K562 (cell line): Measurements from ENCODE around the gene FIS1. TPM values are rescaled to one million over a fixed set of nuclear protein-coding genes. Genes with fewer than 3 reads are reported as not detected.

Experiments
- CBX1 ChIP-seq: sonication (generic); IDR thresholded peaks from 2 replicates; pipeline ENCODE4 v1.6.1; 2016; ENCODE audit warnings: antibody characterized with exemption, low read depth, mild to moderate bottlenecking
- ERF ChIP-seq: fragments of 450-650 bp; formaldehyde crosslinking; IDR thresholded peaks from 2 replicates; pipeline ENCODE4 v1.4.0; 2020; ENCODE audit warnings: mild to moderate bottlenecking, mixed read lengths
- FOXK1 ChIP-seq: sonication (generic); formaldehyde crosslinking; IDR thresholded peaks from 2 replicates; pipeline ENCODE4 v1.8.0; 2022; ENCODE audit warnings: missing genetic modification reagents, mild to moderate bottlenecking, borderline replicate concordance
- JUND ChIP-seq, 2 experiments: IDR thresholded peaks; 2 replicates in 1 of 2; 3 replicates in 1 of 2; pipeline ENCODE4 v1.6.1; 2011; ENCODE audit warnings: borderline replicate concordance in 2 of 2, low read depth in 2 of 2, low read length in 2 of 2, improper control_type of control experiment in 1 of 2, missing biosample characterization in 1 of 2, missing genetic modification characterization in 1 of 2, missing genetic modification reagents in 1 of 2
- PHF8 ChIP-seq: fragments of 200-600 bp; sonication (generic); IDR thresholded peaks from 2 replicates; pipeline ENCODE4 v1.6.1; 2012; ENCODE audit warnings: mixed run types, mild to moderate bottlenecking, inconsistent platforms, low read length, moderate library complexity, borderline replicate concordance
- SIX5 ChIP-seq, 2 experiments: IDR thresholded peaks; 2 replicates each; pipeline ENCODE4 v1.6.1; 2011; ENCODE audit warnings: low read length in 2 of 2, borderline replicate concordance in 1 of 2, low read depth in 1 of 2, mild to moderate bottlenecking in 1 of 2, moderate library complexity in 1 of 2; ENCODE audit not compliant: insufficient read depth in 1 of 2
- ZNF12 ChIP-seq: sonication (generic); formaldehyde crosslinking; IDR thresholded peaks from 2 replicates; pipeline ENCODE4 v1.4.0; 2020; ENCODE audit warnings: mild to moderate bottlenecking, missing genetic modification reagents
- polyA plus RNA-seq, 8 experiments: library from polyadenylated mRNA; depleted of rRNA in 4 of 8; stranded (reverse) in 5 of 8; unstranded in 3 of 8; fragments of >200 nt; fragmentation: Nextera tagmentation in 2 of 8; fragmentation: Illumina TruSeq in 1 of 8; extraction: Ambion mirVana in 2 of 8; extraction: Trizol in 1 of 8; gene quantifications; 2 replicates each; pipeline versions ENCODE4 v1.2.1 to v1.2.3, GENCODE V29; 2011 to 2014; ENCODE audit warnings: inconsistent platforms in 1 of 8, missing spikeins in 1 of 8
- total RNA-seq, 7 experiments: library from RNA; depleted of rRNA in 6 of 7; stranded (reverse); fragments of >200 nt in 6 of 7; fragmentation: Illumina TruSeq in 2 of 7; extraction: Trizol in 2 of 7; gene quantifications; 2 replicates each; pipeline versions ENCODE4 v1.2.1 to v1.2.3, GENCODE V29; 2011 to 2021; ENCODE audit warnings: low replicate concordance in 1 of 7
- TF ChIP-seq, protein P1 (sequence below): fragments of 450-650 bp; IDR thresholded peaks from 2 replicates; pipeline ENCODE4 v1.7.0; 2016; ENCODE audit warnings: borderline replicate concordance
- TF ChIP-seq, protein P2 (sequence below): fragments of 450-650 bp; IDR thresholded peaks from 2 replicates; pipeline ENCODE4 v1.6.1; 2014; ENCODE audit warnings: low read depth, mild to moderate bottlenecking, moderate library complexity, borderline replicate concordance
- TF ChIP-seq, protein P3 (sequence below): fragments of 450-650 bp; IDR thresholded peaks from 2 replicates; pipeline ENCODE4 v1.6.1; 2016
- TF ChIP-seq, protein P4 (sequence below): sonication (generic); formaldehyde crosslinking; IDR thresholded peaks from 2 replicates; pipeline ENCODE4 v1.8.0; 2023; ENCODE audit warnings: mild to moderate bottlenecking, missing genetic modification reagents

The FIS1 gene
- total and polyA plus RNA-seq, 9 of the 15 experiments (the other 6 are each of a cell fraction or from before 2014, with no cell fraction given) = 86.0 to 257 (median 144) TPM

DNA sequence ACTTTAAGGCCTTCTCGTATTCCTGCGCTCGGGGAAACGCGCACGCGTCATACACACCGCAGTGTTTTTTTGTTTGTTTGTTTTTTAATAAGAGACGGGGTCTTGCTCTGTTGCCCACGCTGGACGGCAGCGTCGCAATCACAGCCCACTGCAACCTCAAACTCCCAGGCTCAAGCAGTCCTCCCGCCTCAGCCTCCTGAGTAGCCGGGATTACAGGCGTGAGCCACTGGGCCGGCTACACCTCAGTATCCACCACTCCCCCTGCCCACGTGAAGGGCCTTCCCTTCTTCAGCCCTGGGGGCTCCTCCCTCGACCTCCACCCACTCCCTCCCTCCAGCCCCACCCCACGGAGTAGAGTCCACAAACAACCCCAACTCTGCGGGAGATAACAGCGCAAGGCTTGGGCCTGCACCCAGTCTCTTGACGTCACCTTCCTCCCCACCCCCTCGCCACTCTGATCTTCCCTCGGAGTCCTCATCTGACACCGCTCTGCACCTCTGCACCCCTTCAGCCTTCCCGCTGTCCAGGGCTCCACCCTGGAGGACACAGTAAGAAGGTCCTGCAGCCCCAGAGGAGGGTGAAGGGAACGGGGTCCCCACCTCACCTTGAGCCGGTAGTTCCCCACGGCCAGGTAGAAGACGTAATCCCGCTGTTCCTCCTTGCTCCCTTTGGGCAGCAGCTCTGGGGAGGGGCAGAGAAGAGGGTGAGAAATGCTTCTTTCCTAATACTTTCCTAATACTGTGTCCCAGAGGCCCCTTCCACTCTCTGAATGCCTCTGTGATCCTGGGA, 4.5 kb downstream of the FIS1 start (continued):
- TF ChIP-seq CBX1 (no peak), JUND (IDR thresholded peaks at IDR 0.05; ENCODE audit: borderline replicate concordance, low read depth, low read length) (peak; percentile 83), JUND (tag; IDR thresholded peaks at IDR 0.05; ENCODE audit: borderline replicate concordance, low read depth, low read length) (peak; percentile 82; the same call in 1 of the 3 replicates), ZNF12 (CRISPR knock-in tag) (no peak), ERF (CRISPR knock-in tag) (no peak), FOXK1 (CRISPR knock-in tag) (no peak), SIX5 (IDR thresholded peaks at IDR 0.05; ENCODE audit: borderline replicate concordance in 1 of 2, insufficient read depth in 1 of 2, low read depth in 1 of 2, low read length in 2 of 2) (no peak), PHF8 (no peak)
- TF ChIP-seq, protein P1, sequence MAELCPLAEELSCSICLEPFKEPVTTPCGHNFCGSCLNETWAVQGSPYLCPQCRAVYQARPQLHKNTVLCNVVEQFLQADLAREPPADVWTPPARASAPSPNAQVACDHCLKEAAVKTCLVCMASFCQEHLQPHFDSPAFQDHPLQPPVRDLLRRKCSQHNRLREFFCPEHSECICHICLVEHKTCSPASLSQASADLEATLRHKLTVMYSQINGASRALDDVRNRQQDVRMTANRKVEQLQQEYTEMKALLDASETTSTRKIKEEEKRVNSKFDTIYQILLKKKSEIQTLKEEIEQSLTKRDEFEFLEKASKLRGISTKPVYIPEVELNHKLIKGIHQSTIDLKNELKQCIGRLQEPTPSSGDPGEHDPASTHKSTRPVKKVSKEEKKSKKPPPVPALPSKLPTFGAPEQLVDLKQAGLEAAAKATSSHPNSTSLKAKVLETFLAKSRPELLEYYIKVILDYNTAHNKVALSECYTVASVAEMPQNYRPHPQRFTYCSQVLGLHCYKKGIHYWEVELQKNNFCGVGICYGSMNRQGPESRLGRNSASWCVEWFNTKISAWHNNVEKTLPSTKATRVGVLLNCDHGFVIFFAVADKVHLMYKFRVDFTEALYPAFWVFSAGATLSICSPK = no peak
- TF ChIP-seq, protein P2, sequence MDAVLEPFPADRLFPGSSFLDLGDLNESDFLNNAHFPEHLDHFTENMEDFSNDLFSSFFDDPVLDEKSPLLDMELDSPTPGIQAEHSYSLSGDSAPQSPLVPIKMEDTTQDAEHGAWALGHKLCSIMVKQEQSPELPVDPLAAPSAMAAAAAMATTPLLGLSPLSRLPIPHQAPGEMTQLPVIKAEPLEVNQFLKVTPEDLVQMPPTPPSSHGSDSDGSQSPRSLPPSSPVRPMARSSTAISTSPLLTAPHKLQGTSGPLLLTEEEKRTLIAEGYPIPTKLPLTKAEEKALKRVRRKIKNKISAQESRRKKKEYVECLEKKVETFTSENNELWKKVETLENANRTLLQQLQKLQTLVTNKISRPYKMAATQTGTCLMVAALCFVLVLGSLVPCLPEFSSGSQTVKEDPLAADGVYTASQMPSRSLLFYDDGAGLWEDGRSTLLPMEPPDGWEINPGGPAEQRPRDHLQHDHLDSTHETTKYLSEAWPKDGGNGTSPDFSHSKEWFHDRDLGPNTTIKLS = no peak
- TF ChIP-seq, protein P3, sequence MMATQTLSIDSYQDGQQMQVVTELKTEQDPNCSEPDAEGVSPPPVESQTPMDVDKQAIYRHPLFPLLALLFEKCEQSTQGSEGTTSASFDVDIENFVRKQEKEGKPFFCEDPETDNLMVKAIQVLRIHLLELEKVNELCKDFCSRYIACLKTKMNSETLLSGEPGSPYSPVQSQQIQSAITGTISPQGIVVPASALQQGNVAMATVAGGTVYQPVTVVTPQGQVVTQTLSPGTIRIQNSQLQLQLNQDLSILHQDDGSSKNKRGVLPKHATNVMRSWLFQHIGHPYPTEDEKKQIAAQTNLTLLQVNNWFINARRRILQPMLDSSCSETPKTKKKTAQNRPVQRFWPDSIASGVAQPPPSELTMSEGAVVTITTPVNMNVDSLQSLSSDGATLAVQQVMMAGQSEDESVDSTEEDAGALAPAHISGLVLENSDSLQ = peak; percentile 29; the same call in 1 of the 2 replicates
- TF ChIP-seq, protein P4, sequence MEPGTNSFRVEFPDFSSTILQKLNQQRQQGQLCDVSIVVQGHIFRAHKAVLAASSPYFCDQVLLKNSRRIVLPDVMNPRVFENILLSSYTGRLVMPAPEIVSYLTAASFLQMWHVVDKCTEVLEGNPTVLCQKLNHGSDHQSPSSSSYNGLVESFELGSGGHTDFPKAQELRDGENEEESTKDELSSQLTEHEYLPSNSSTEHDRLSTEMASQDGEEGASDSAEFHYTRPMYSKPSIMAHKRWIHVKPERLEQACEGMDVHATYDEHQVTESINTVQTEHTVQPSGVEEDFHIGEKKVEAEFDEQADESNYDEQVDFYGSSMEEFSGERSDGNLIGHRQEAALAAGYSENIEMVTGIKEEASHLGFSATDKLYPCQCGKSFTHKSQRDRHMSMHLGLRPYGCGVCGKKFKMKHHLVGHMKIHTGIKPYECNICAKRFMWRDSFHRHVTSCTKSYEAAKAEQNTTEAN = no peak
